Natural killer cell (primary cell): ENCODE data around the gene FERMT3. TPM values are rescaled to one million over a fixed set of nuclear protein-coding genes. Genes with fewer than 3 reads are reported as not detected.
A peak's percentile ranks its signal among the peaks of the same experiment; 100 is the strongest.
"Not testable (repeated sequence)": the region's sequence is repeated elsewhere in the genome, so short reads cannot be mapped to it uniquely, and the experiment has no call there.

Experiments
- ATAC-seq, 3 donors: fragments of 150-1000 bp in 2 of 3; fragments of 200-7000 bp in 1 of 3; cut with Tn5 transposase; 1 replicate in 1 of 3; 2 replicates in 2 of 3; pipeline ENCODE4 v1.10.0; 2021; ENCODE audit warnings: mild to moderate bottlenecking in 2 of 3, moderate library complexity in 2 of 3
- DNase-seq, 2 donors: peaks; one replicate each; pipeline versions ENCODE4 v3.0.0 to v3.0.0-alpha.2; 2013 to 2021; ENCODE audit warnings: mixed read lengths in 1 of 2
- H3K27ac ChIP-seq: one replicate; pipeline ENCODE4 v1.5.1; 2013; ENCODE audit warnings: mild to moderate bottlenecking, low read length
- H3K27me3 ChIP-seq: one replicate; pipeline ENCODE4 v1.6.1; 2013; ENCODE audit warnings: low read length; ENCODE audit not compliant: control insufficient read depth, insufficient read depth
- H3K36me3 ChIP-seq: one replicate; pipeline ENCODE4 v1.6.1; 2013; ENCODE audit warnings: low read length; ENCODE audit not compliant: control insufficient read depth, insufficient read depth
- H3K4me1 ChIP-seq: one replicate; pipeline ENCODE4 v1.6.1; 2013; ENCODE audit warnings: low read length; ENCODE audit not compliant: control insufficient read depth, insufficient read depth
- H3K4me3 ChIP-seq: one replicate; pipeline ENCODE4 v1.5.1; 2013; ENCODE audit warnings: low read length
- H3K9me3 ChIP-seq: one replicate; pipeline ENCODE4 v1.6.1; 2013; ENCODE audit warnings: low read length; ENCODE audit not compliant: control insufficient read depth, insufficient read depth
- H3K27ac Mint-ChIP-seq, 2 donors: one replicate each; pipeline ENCODE4 v1.8.0; 2022; ENCODE audit warnings: mild to moderate bottlenecking in 2 of 2, mixed read lengths in 2 of 2, moderate library complexity in 1 of 2
- H3K27me3 Mint-ChIP-seq, 2 donors: one replicate each; pipeline ENCODE4 v1.8.0; 2022; ENCODE audit warnings: low read depth in 2 of 2, mixed read lengths in 2 of 2
- H3K36me3 Mint-ChIP-seq: one replicate; pipeline ENCODE4 v1.8.0; 2022; ENCODE audit warnings: mixed read lengths
- H3K4me1 Mint-ChIP-seq, 2 donors: one replicate each; pipeline ENCODE4 v1.8.0; 2022; ENCODE audit warnings: mixed read lengths in 2 of 2
- H3K4me3 Mint-ChIP-seq: one replicate; pipeline ENCODE4 v1.8.0; 2022; ENCODE audit warnings: mild to moderate bottlenecking, moderate library complexity, mixed read lengths
- H3K9me3 Mint-ChIP-seq, 2 donors: one replicate each; pipeline ENCODE4 v1.8.0; 2022; ENCODE audit warnings: mixed read lengths in 2 of 2
- CTCF ChIP-seq: fragments of 200-600 bp; IDR thresholded peaks from one replicate; pipeline ENCODE4 v1.8.0; 2022; ENCODE audit warnings: antibody characterized with exemption
- WGBS: methylation state at CpG from one replicate; pipeline ENCODE4 v1.1.7; 2013; ENCODE audit warnings: missing lambda C conversion rate; ENCODE audit not compliant: insufficient coverage; 5-methylcytosine and 5-hydroxymethylcytosine counted together
- intact Hi-C: fragments of 100-400 bp; cut with micrococcal nuclease; formaldehyde crosslinking; loops from one replicate; pipeline ENCODE4 v1.14.2; 2022
- total RNA-seq, 4 donors: library from RNA; stranded (reverse); fragments of 120-200 nt in 1 of 4; gene quantifications; one replicate each; pipeline versions ENCODE4 v1.2.3 to v1.2.4, GENCODE V29; 2013 to 2022

The FERMT3 gene
- total RNA-seq, 3 donors from 2014 or later (not counting 1 experiment from before 2014, with no cell fraction given) = 194 to 202 (median 196) TPM

- intact Hi-C loops = no loop called here
These were observed 38.4 kb downstream of the FERMT3 start for GRCh38 chr11:64244966-64245365.

GRCh38 chr11:64245401-64245796 lies 38.9 kb downstream of the FERMT3 start:
- no peaks in the 10 kb centered on the region for H3K27me3 ChIP-seq
- 0% methylated on average over 4 of the region's 6 CpGs for WGBS
- Mint-ChIP-seq H3K4me1 (peaks cover 18 to 58% of the 10 kb centered on the region in 2 donors), H3K27me3 (no peaks in the 10 kb centered on the region), H3K4me3 (peak overlapping the region; percentile 81), H3K27ac (peak overlapping the region; percentile 69 to 81), H3K36me3 (no peaks in the 10 kb centered on the region), H3K9me3 (no peaks in the 10 kb centered on the region)
- peak overlapping the region; percentile 53 for H3K4me3 ChIP-seq
- DNase-seq (peak in 1 of 2 donors; percentile 67), ATAC-seq (no peak)
- H3K27ac ChIP-seq = peak overlapping the region; percentile 14
- peaks cover 55% of the 10 kb centered on the region for H3K4me1 ChIP-seq
- H3K9me3 ChIP-seq = no peaks in the 10 kb centered on the region
- no peak for TF ChIP-seq CTCF
- H3K36me3 ChIP-seq = peaks cover 10% of the 10 kb centered on the region
- intact Hi-C loops = no loop called here

More at GRCh38 chr11:64244966-64245365, 38.4 kb downstream of the FERMT3 start:
- Histone ChIP-seq H3K27ac (peak overlapping the region; percentile 14), H3K36me3 (peaks cover 10% of the 10 kb centered on the region), H3K9me3 (no peaks in the 10 kb centered on the region), H3K4me1 (peaks cover 57% of the 10 kb centered on the region), H3K4me3 (no peak overlapping the region), H3K27me3 (no peaks in the 10 kb centered on the region)
- peak overlapping the region; percentile 81 for H3K4me3 Mint-ChIP-seq
- DNase-seq (no peak), ATAC-seq (no peak)
- peak overlapping the region in 1 of 2 donors; percentile 81 for H3K27ac Mint-ChIP-seq
- no peaks in the 10 kb centered on the region for H3K27me3 Mint-ChIP-seq
- TF ChIP-seq CTCF = no peak
- 42% methylated on average over 3 of the region's 6 CpGs for WGBS
- no peaks in the 10 kb centered on the region for H3K36me3 Mint-ChIP-seq
- H3K4me1 Mint-ChIP-seq = peaks cover 21 to 62% of the 10 kb centered on the region in 2 donors
- H3K9me3 Mint-ChIP-seq = no peaks in the 10 kb centered on the region

- TF ChIP-seq CTCF = no peak
- H3K27ac Mint-ChIP-seq = peak overlapping the region; percentile 69 to 81
- Histone ChIP-seq H3K27me3 (no peaks in the 10 kb centered on the region), H3K27ac (no peak overlapping the region), H3K4me1 (peaks cover 57% of the 10 kb centered on the region), H3K9me3 (no peaks in the 10 kb centered on the region), H3K4me3 (peak overlapping the region; percentile 53), H3K36me3 (peaks cover 10% of the 10 kb centered on the region)
- peaks cover 14 to 52% of the 10 kb centered on the region in 2 donors for H3K4me1 Mint-ChIP-seq
- H3K27me3 Mint-ChIP-seq = no peaks in the 10 kb centered on the region
- peak; percentile 62 to 73 for DNase-seq
- H3K36me3 Mint-ChIP-seq = no peaks in the 10 kb centered on the region
- H3K4me3 Mint-ChIP-seq = peak overlapping the region; percentile 81
- ATAC-seq = peak in 1 of 3 donors; percentile 8
- intact Hi-C loops = no loop called here
- H3K9me3 Mint-ChIP-seq = no peaks in the 10 kb centered on the region
- WGBS = under 1% methylated on average over 46 of the region's 46 CpGs
These were observed 39.5 kb downstream of the FERMT3 start for GRCh38 chr11:64245797-64246620.

- H3K4me3 ChIP-seq, H3K9me3 Mint-ChIP-seq, DNase-seq, H3K27me3 ChIP-seq, H3K27ac ChIP-seq, H3K27me3 Mint-ChIP-seq, H3K9me3 ChIP-seq, H3K36me3 ChIP-seq, intact Hi-C loops, H3K36me3 Mint-ChIP-seq: not testable (repeated sequence)
- H3K4me1 Mint-ChIP-seq = peaks cover 14 to 47% of the 10 kb centered on the region in 2 donors
- WGBS = under 1% methylated on average over 43 of the region's 43 CpGs
- H3K4me1 ChIP-seq = peaks cover 60% of the 10 kb centered on the region
- H3K4me3 Mint-ChIP-seq = peak overlapping the region; percentile 83
- peak overlapping the region in 1 of 2 donors; percentile 76 for H3K27ac Mint-ChIP-seq
- peak; percentile 11 to 29 (median 24) for ATAC-seq
These were observed 40.0 kb downstream of the FERMT3 start for GRCh38 chr11:64246621-64246870.
